Suprapubic skin (tissue), 4 donors: ENCODE results near the gene PLA2G3. TPM values are rescaled to one million over a fixed set of nuclear protein-coding genes. Genes with fewer than 3 reads are reported as not detected.

Experiments used
- DNase-seq, 2 donors: peaks; one replicate each; pipeline ENCODE4 v3.0.0-alpha.2; 2019; ENCODE audit warnings: low spot score in 2 of 2
- H3K27ac ChIP-seq: fragments of 200-600 bp; sonication (generic); one replicate; pipeline ENCODE4 v1.5.1; 2019
- H3K27me3 ChIP-seq: fragments of 200-600 bp; sonication (generic); one replicate; pipeline ENCODE4 v1.5.1; 2019
- H3K36me3 ChIP-seq: fragments of 200-600 bp; sonication (generic); one replicate; pipeline ENCODE4 v1.5.1; 2019
- H3K4me1 ChIP-seq: fragments of 200-600 bp; sonication (generic); one replicate; pipeline ENCODE4 v1.5.1; 2019
- H3K4me3 ChIP-seq: fragments of 200-600 bp; sonication (generic); one replicate; pipeline ENCODE4 v1.5.1; 2019; ENCODE audit warnings: mild to moderate bottlenecking
- H3K9me3 ChIP-seq: fragments of 200-600 bp; sonication (generic); one replicate; pipeline ENCODE4 v1.5.1; 2019
- EP300 ChIP-seq: sonication (generic); formaldehyde crosslinking; IDR thresholded peaks from one replicate; pipeline ENCODE4 v1.6.1; 2017; ENCODE audit warnings: antibody characterized with exemption
- POLR2A ChIP-seq, 2 donors: fragments of 450-650 bp; IDR thresholded peaks; one replicate each; pipeline ENCODE4 v1.6.1; 2017; ENCODE audit warnings: antibody characterized with exemption in 2 of 2, mild to moderate bottlenecking in 2 of 2, moderate library complexity in 2 of 2
- POLR2AphosphoS5 ChIP-seq, 3 donors: sonication (generic); formaldehyde crosslinking; IDR thresholded peaks; one replicate each; pipeline ENCODE4 v1.6.1; 2017; ENCODE audit warnings: antibody characterized with exemption in 3 of 3
- WGBS: methylation state at CpG from one replicate; pipeline ENCODE4 v1.1.5; 2018; 5-methylcytosine and 5-hydroxymethylcytosine counted together
- total RNA-seq, 4 donors: library from RNA; depleted of rRNA; stranded (reverse); fragments of >200 nt; gene quantifications; one replicate each; pipeline ENCODE4 v1.1.0, GENCODE V29; 2016
- TF ChIP-seq, protein P1 (sequence below), 2 donors: fragments of 200-600 bp in 1 of 2; fragments of 450-650 bp in 1 of 2; sonication (generic) in 1 of 2; IDR thresholded peaks; one replicate each; pipeline ENCODE4 v1.5.1; 2016 to 2019; ENCODE audit warnings: antibody characterized with exemption in 2 of 2, mild to moderate bottlenecking in 1 of 2, moderate library complexity in 1 of 2

Gene PLA2G3
- total RNA-seq, 4 donors from 2014 or later = 3.1 to 9.5 (median 7.6) TPM

DNA sequence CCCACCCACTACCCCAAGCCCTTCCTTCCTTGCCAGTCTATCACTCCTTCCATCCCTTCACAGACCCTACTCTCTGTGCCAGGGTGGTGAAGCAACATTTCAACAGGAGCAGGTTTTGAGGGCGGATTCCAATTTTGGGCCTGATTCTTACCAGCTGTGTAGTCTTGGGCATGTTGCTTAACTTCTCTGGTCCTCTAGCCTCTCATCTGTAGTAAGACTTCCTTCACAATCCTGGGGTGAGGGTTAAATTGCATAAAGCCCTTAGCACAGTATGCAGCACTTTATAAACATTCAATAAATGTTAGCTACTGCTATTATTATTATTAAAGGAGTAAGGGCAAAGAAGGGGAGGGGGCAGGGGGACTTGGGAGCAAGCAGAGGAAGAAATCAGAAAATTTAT is 14.7 kb upstream of the PLA2G3 start:
- peaks cover 14% of the 10 kb centered on the region for H3K4me1 ChIP-seq
- H3K36me3 ChIP-seq = no peaks in the 10 kb centered on the region
- no peak overlapping the region for H3K27ac ChIP-seq
- no peaks in the 10 kb centered on the region for H3K27me3 ChIP-seq
- no peak overlapping the region for H3K4me3 ChIP-seq
- TF ChIP-seq, protein P1, sequence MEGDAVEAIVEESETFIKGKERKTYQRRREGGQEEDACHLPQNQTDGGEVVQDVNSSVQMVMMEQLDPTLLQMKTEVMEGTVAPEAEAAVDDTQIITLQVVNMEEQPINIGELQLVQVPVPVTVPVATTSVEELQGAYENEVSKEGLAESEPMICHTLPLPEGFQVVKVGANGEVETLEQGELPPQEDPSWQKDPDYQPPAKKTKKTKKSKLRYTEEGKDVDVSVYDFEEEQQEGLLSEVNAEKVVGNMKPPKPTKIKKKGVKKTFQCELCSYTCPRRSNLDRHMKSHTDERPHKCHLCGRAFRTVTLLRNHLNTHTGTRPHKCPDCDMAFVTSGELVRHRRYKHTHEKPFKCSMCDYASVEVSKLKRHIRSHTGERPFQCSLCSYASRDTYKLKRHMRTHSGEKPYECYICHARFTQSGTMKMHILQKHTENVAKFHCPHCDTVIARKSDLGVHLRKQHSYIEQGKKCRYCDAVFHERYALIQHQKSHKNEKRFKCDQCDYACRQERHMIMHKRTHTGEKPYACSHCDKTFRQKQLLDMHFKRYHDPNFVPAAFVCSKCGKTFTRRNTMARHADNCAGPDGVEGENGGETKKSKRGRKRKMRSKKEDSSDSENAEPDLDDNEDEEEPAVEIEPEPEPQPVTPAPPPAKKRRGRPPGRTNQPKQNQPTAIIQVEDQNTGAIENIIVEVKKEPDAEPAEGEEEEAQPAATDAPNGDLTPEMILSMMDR (IDR thresholded peaks at IDR 0.05) = no peak
- TF ChIP-seq EP300 = no peak
- TF ChIP-seq POLR2AphosphoS5 (IDR thresholded peaks at IDR 0.05) = no peak
- TF ChIP-seq POLR2A (IDR thresholded peaks at IDR 0.05) = no peak
- DNase-seq = no peak
- H3K9me3 ChIP-seq = no peaks in the 10 kb centered on the region
- WGBS = 87% methylated on average over 1 of the region's 1 CpG

DNA sequence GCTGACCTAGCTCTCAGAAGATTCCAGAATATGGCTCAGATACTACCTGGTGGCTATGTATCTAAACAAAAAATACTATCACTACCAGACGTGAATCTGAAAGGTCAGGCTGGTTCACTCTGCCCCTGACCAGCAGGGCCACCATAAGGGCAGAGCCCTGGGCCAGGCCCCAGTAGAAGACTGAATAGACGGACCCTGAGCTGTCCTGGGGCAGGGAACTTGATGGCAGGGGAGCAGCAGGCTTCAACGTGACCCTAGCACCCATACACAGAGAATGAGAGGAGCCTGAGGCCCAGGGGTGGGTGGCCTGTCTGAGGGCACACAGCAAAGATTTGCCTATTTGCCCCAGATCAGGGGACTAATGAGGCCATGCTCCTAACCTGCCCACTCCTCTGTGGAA is 13.0 kb upstream of the PLA2G3 start:
- no peak for DNase-seq
- no peak for TF ChIP-seq POLR2AphosphoS5 (IDR thresholded peaks at IDR 0.05)
- TF ChIP-seq, protein P1 (IDR thresholded peaks at IDR 0.05) = no peak
- TF ChIP-seq POLR2A (IDR thresholded peaks at IDR 0.05) = no peak
- no peak for TF ChIP-seq EP300
- WGBS = 70% methylated on average over 3 of the region's 3 CpGs

GRCh38 chr22:31151872-31152271 is 11.6 kb upstream of the PLA2G3 start:
- TF ChIP-seq POLR2AphosphoS5 (IDR thresholded peaks at IDR 0.05) = no peak
- TF ChIP-seq, protein P1 (IDR thresholded peaks at IDR 0.05) = no peak
- no peak for TF ChIP-seq EP300
- no peak for TF ChIP-seq POLR2A (IDR thresholded peaks at IDR 0.05)
- no peak for DNase-seq
- no peaks in the 10 kb centered on the region for H3K9me3 ChIP-seq
- no peak overlapping the region for H3K27ac ChIP-seq
- H3K27me3 ChIP-seq = no peaks in the 10 kb centered on the region
- WGBS = 94% methylated on average over 2 of the region's 2 CpGs
- H3K4me3 ChIP-seq = no peak overlapping the region
- H3K36me3 ChIP-seq = no peaks in the 10 kb centered on the region
- peaks cover 17% of the 10 kb centered on the region for H3K4me1 ChIP-seq

More for the DNA sequence above, 13.0 kb upstream of the PLA2G3 start:
- Histone ChIP-seq H3K4me3 (no peak overlapping the region), H3K9me3 (no peaks in the 10 kb centered on the region), H3K4me1 (peaks cover 17% of the 10 kb centered on the region), H3K27ac (no peak overlapping the region), H3K27me3 (no peaks in the 10 kb centered on the region), H3K36me3 (no peaks in the 10 kb centered on the region)

DNA sequence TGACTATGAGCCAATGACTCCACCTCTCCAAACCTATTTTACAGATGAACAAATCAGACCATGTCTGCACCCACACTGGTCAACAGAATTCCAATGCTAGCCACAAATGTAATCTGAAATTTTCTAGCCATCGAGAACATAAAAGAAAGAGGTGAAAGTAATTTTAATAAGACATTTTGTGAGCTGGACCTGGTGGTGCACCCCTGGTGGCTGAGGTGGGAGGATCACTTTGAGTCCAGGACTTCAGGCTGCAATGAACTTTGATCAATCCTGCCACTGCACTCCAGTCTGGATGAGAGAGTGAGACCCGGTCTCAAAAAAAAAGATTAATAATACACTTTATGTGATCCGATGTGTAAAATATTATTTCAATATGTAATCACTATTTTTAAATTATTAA is 10.3 kb upstream of the PLA2G3 start:
- H3K27me3 ChIP-seq = no peaks in the 10 kb centered on the region
- WGBS = 76% methylated on average over 3 of the region's 3 CpGs
- no peak overlapping the region for H3K4me3 ChIP-seq
- TF ChIP-seq POLR2A (IDR thresholded peaks at IDR 0.05) = no peak
- TF ChIP-seq, protein P1 (IDR thresholded peaks at IDR 0.05) = peak in 1 of 2 donors; percentile 13
- no peak for DNase-seq
- no peak overlapping the region for H3K27ac ChIP-seq
- H3K4me1 ChIP-seq = peaks cover 15% of the 10 kb centered on the region
- H3K9me3 ChIP-seq = no peaks in the 10 kb centered on the region
- no peaks in the 10 kb centered on the region for H3K36me3 ChIP-seq

DNA sequence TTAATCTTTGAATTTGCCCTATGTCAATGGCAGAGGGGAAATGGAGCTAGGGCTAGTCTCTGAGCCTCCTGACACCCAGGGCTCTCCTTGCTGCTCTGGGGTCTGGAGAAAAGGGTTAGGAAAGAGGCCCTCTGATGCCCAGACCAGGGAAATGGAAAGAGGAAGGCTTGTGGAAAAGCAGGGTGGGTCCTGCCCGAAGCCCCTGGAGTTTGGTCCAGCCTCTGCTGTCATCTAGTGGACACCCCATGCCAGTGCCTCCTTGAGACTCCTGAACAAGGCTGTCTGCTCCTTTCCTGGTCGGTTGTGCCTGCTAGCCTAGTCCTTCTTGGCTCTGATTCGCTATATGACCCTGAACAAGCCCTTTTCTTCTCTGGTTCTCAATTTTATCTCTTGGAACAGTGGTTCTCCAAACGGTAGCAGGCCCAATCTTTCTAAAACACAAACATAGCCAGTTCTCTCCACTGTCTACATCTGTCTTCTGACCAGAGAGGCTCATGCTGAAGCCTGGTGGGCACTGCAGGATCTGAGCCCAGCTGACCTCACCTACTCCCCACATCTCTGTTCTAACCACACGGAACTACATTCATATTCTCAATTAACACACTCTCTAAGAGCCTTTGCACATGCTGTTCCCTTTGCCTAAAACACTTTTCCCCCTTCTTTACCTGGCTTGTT is 8.8 kb upstream of the PLA2G3 start:
- no peak for TF ChIP-seq POLR2AphosphoS5 (IDR thresholded peaks at IDR 0.05)
- TF ChIP-seq, protein P1 (IDR thresholded peaks at IDR 0.05) = peak; percentile 65 to 71
- H3K27ac ChIP-seq = no peak overlapping the region
- H3K4me3 ChIP-seq = no peak overlapping the region
- no peaks in the 10 kb centered on the region for H3K9me3 ChIP-seq
- no peaks in the 10 kb centered on the region for H3K27me3 ChIP-seq
- no peaks in the 10 kb centered on the region for H3K36me3 ChIP-seq
- peaks cover 7% of the 10 kb centered on the region for H3K4me1 ChIP-seq
- peak in 1 of 2 donors; percentile 69 for DNase-seq
- WGBS = 23% methylated on average over 5 of the region's 5 CpGs
